IMR-90 (cell line): ENCODE data around the gene COL23A1. TPM values are rescaled to one million over a fixed set of nuclear protein-coding genes. Genes with fewer than 3 reads are reported as not detected.

ENCODE experiments used
- ATAC-seq: fragments of 200-7000 bp; cut with Tn5 transposase; 2 replicates; pipeline ENCODE4 v1.9.1; 2020; ENCODE audit warnings: low read depth, mild to moderate bottlenecking, moderate library complexity
- BruUV-seq: library from RNA; stranded (reverse); fragments of 400-500 nt; replicated peaks from 2 replicates; lab custom pipeline; 2021; lab: Mats Ljungman, UMichigan
- CTCF ChIA-PET: fragments of 300-600 bp; formaldehyde crosslinking; extraction: SDS; loops from one replicate; lab custom pipeline; 2021; ENCODE audit warnings: antibody characterized with exemption; lab: Yijun Ruan, JAX
- POLR2A ChIA-PET: fragments of 300-600 bp; sonication (Branson Sonifier 250); formaldehyde crosslinking; loops from one replicate; lab custom pipeline; 2022; ENCODE audit warnings: antibody characterized with exemption; ENCODE audit not compliant: unreplicated experiment; lab: Charles Lee
- DNase-seq: peaks from one replicate; pipeline ENCODE4 v3.0.0; 2013
- H2AFZ ChIP-seq: replicated peaks from 2 replicates; pipeline ENCODE3; 2013; ENCODE audit warnings: low read length, mild to moderate bottlenecking; ENCODE audit not compliant: poor library complexity
- H2AK5ac ChIP-seq: 2 replicates; pipeline ENCODE4 v1.6.1; 2013; ENCODE audit warnings: low read depth, low read length, inconsistent platforms
- H2AK9ac ChIP-seq: replicated peaks from 2 replicates; pipeline ENCODE3; 2013; ENCODE audit warnings: mild to moderate bottlenecking, low read depth, low read length, moderate library complexity; ENCODE audit not compliant: poor library complexity
- H2BK120ac ChIP-seq: 2 replicates; pipeline ENCODE4 v1.6.1; 2013; ENCODE audit warnings: low read depth, low read length, inconsistent platforms
- H2BK15ac ChIP-seq: 3 replicates; pipeline ENCODE4 v1.6.1; 2013; ENCODE audit warnings: low read depth, low read length, inconsistent platforms
- H2BK20ac ChIP-seq: 2 replicates; pipeline ENCODE4 v1.6.1; 2013; ENCODE audit warnings: low read depth, mild to moderate bottlenecking, inconsistent platforms, low read length, moderate library complexity
- H2BK5ac ChIP-seq: 2 replicates; pipeline ENCODE4 v1.6.1; 2013; ENCODE audit warnings: mild to moderate bottlenecking, low read depth, low read length, inconsistent platforms; ENCODE audit not compliant: poor library complexity, severe bottlenecking
- H3K14ac ChIP-seq: replicated peaks from 2 replicates; pipeline ENCODE4 v1.6.1; 2013; ENCODE audit warnings: low read depth, low read length, inconsistent platforms
- H3K18ac ChIP-seq: 2 replicates; pipeline ENCODE4 v1.6.1; 2013; ENCODE audit warnings: low read depth, low read length, control low read depth
- H3K23ac ChIP-seq: 2 replicates; pipeline ENCODE4 v1.6.1; 2013; ENCODE audit warnings: low read depth, low read length, inconsistent platforms
- H3K27ac ChIP-seq: 2 replicates; pipeline ENCODE4 v1.5.1; 2013; ENCODE audit warnings: mild to moderate bottlenecking, control low read depth, low read length; ENCODE audit not compliant: insufficient read depth
- H3K27me3 ChIP-seq: 2 replicates; pipeline ENCODE4 v1.6.1; 2013; ENCODE audit warnings: low read length; ENCODE audit not compliant: control insufficient read depth, insufficient read depth
- H3K36me3 ChIP-seq: 2 replicates; pipeline ENCODE4 v1.6.1; 2013; ENCODE audit warnings: low read length, mixed read lengths; ENCODE audit not compliant: control insufficient read depth, insufficient read depth
- H3K4ac ChIP-seq: 2 replicates; pipeline ENCODE4 v1.6.1; 2013; ENCODE audit warnings: low read depth, low read length, inconsistent platforms
- H3K4me1 ChIP-seq: 2 replicates; pipeline ENCODE4 v1.6.1; 2013; ENCODE audit warnings: low read length, mixed read lengths; ENCODE audit not compliant: control insufficient read depth, insufficient read depth
- H3K4me2 ChIP-seq: 2 replicates; pipeline ENCODE4 v1.6.1; 2013; ENCODE audit warnings: low read depth, mild to moderate bottlenecking, control low read depth, low read length, moderate library complexity
- H3K4me3 ChIP-seq: 2 replicates; pipeline ENCODE4 v1.5.1; 2013; ENCODE audit warnings: low read depth, mild to moderate bottlenecking, control low read depth, low read length, moderate library complexity; ENCODE audit not compliant: insufficient read depth
- H3K56ac ChIP-seq: 2 replicates; pipeline ENCODE4 v1.6.1; 2013; ENCODE audit warnings: low read length, inconsistent platforms; ENCODE audit not compliant: insufficient read depth; ENCODE audit errors: extremely low read depth
- H3K79me1 ChIP-seq, 2 experiments: 2 replicates each; pipeline ENCODE4 v1.6.1; 2013; ENCODE audit warnings: low read length in 2 of 2, inconsistent platforms in 1 of 2, low read depth in 1 of 2
- H3K9ac ChIP-seq: 2 replicates; pipeline ENCODE4 v1.6.1; 2013; ENCODE audit warnings: low read depth, low read length, control low read depth
- H3K9me1 ChIP-seq: 2 replicates; pipeline ENCODE4 v1.6.1; 2013; ENCODE audit warnings: low read length, inconsistent platforms; ENCODE audit not compliant: insufficient read depth
- H3K9me3 ChIP-seq: 2 replicates; pipeline ENCODE4 v1.6.1; 2013; ENCODE audit warnings: low read length; ENCODE audit not compliant: control insufficient read depth, insufficient read depth
- H4K20me1 ChIP-seq: 2 replicates; pipeline ENCODE4 v1.6.1; 2013; ENCODE audit warnings: low read length, inconsistent platforms; ENCODE audit not compliant: insufficient read depth
- H4K5ac ChIP-seq: 2 replicates; pipeline ENCODE4 v1.6.1; 2013; ENCODE audit warnings: mild to moderate bottlenecking, low read depth, low read length, control low read depth
- H4K8ac ChIP-seq, 2 experiments: 2 replicates each; pipeline ENCODE4 v1.6.1; 2013; ENCODE audit warnings: low read depth in 2 of 2, low read length in 2 of 2, control low read depth in 1 of 2, inconsistent platforms in 1 of 2
- H4K91ac ChIP-seq: 2 replicates; pipeline ENCODE4 v1.6.1; 2013; ENCODE audit warnings: low read depth, low read length, inconsistent platforms; ENCODE audit not compliant: insufficient read depth
- BHLHE40 ChIP-seq: fragments of 150-350 bp; IDR thresholded peaks from 2 replicates; pipeline ENCODE4 v1.6.1; 2016; ENCODE audit warnings: mild to moderate bottlenecking, low read depth, low read length
- CEBPB ChIP-seq: IDR thresholded peaks from 2 replicates; pipeline ENCODE4 v1.6.1; 2012; ENCODE audit warnings: low read depth, low read length, improper control_type of control experiment
- CHD1 ChIP-seq: IDR thresholded peaks from 2 replicates; pipeline ENCODE4 v1.6.1; 2012; ENCODE audit warnings: low read depth, low read length, improper control_type of control experiment
- CTCF ChIP-seq: conservative IDR thresholded peaks from 2 replicates; pipeline ENCODE4 v1.5.1; 2012; ENCODE audit warnings: mild to moderate bottlenecking, low read depth, low read length, improper control_type of control experiment
- FOS ChIP-seq: fragments of 150-350 bp; IDR thresholded peaks from 2 replicates; pipeline ENCODE4 v1.6.1; 2016; ENCODE audit warnings: low read depth, low read length
- MAFK ChIP-seq: IDR thresholded peaks from 2 replicates; pipeline ENCODE4 v1.6.1; 2012; ENCODE audit warnings: low read depth, low read length, improper control_type of control experiment
- MAZ ChIP-seq: IDR thresholded peaks from 2 replicates; pipeline ENCODE4 v1.6.1; 2012; ENCODE audit warnings: low read depth, mild to moderate bottlenecking, low read length, improper control_type of control experiment, moderate library complexity, borderline replicate concordance
- MXI1 ChIP-seq: IDR thresholded peaks from 2 replicates; pipeline ENCODE4 v1.6.1; 2012; ENCODE audit warnings: low read depth, mild to moderate bottlenecking, low read length, moderate library complexity, borderline replicate concordance
- NFE2L2 ChIP-seq: fragments of 150-350 bp; IDR thresholded peaks from 2 replicates; pipeline ENCODE4 v1.6.1; 2016; ENCODE audit warnings: low read depth, mild to moderate bottlenecking, low read length
- POLR2A ChIP-seq: IDR thresholded peaks from 2 replicates; pipeline ENCODE4 v1.6.1; 2012; ENCODE audit warnings: mild to moderate bottlenecking, low read depth, low read length
- RAD21 ChIP-seq: IDR thresholded peaks from 2 replicates; pipeline ENCODE4 v1.6.1; 2012; ENCODE audit warnings: low read length, improper control_type of control experiment
- RCOR1 ChIP-seq: IDR thresholded peaks from 2 replicates; pipeline ENCODE4 v1.6.1; 2012; ENCODE audit warnings: mild to moderate bottlenecking, low read length, improper control_type of control experiment; ENCODE audit not compliant: insufficient replicate concordance
- RFX5 ChIP-seq: IDR thresholded peaks from 2 replicates; pipeline ENCODE4 v1.8.0; 2012; ENCODE audit warnings: low read depth, mild to moderate bottlenecking, low read length, moderate library complexity
- SMC3 ChIP-seq: fragments of 150-350 bp; IDR thresholded peaks from 2 replicates; pipeline ENCODE4 v1.6.1; 2016; ENCODE audit warnings: low read depth, mild to moderate bottlenecking, antibody characterized with exemption, low read length, moderate library complexity
- USF2 ChIP-seq: fragments of 150-350 bp; IDR thresholded peaks from 2 replicates; pipeline ENCODE4 v1.6.1; 2017; ENCODE audit warnings: mild to moderate bottlenecking, antibody characterized with exemption, low read length, low read depth
- WGBS, 2 experiments: methylation state at CpG; one replicate each; pipeline versions ENCODE4 v1.1.5 to v1.1.7; 2013; ENCODE audit warnings: missing lambda C conversion rate in 2 of 2; ENCODE audit not compliant: insufficient read length in 1 of 2; ENCODE audit errors: extremely low coverage in 2 of 2; 5-methylcytosine and 5-hydroxymethylcytosine counted together
- dilution Hi-C: fragments of 300-500 bp; cut with HindIII; formaldehyde crosslinking; loops from one replicate; pipeline ENCODE4 v1.14.3; 2018; ENCODE audit warnings: low sequenced_read_pairs; ENCODE audit not compliant: unreplicated experiment
- in situ Hi-C: fragments of 300-500 bp; cut with MboI; formaldehyde crosslinking; loops from 3 replicates; pipeline ENCODE4 v1.14.3; 2019; ENCODE audit warnings: low sequenced_read_pairs, inconsistent platforms, mixed read lengths
- intact Hi-C: fragments of 100-400 bp; cut with micrococcal nuclease; formaldehyde crosslinking; loops from 2 replicates; pipeline ENCODE4 v1.10.0; 2022
- polyA plus RNA-seq, 3 experiments: library from polyadenylated mRNA; depleted of rRNA; stranded (reverse); fragments of >200 nt; gene quantifications; 2 replicates each; pipeline ENCODE4 v1.2.3, GENCODE V29; 2012; ENCODE audit warnings: low replicate concordance in 1 of 3
- total RNA-seq: library from RNA; depleted of rRNA; stranded (reverse); fragments of >200 nt; gene quantifications from 2 replicates; pipeline ENCODE4 v1.2.3, GENCODE V29; 2012
- TF ChIP-seq, protein P1 (sequence below): fragments of 150-350 bp; IDR thresholded peaks from 2 replicates; pipeline ENCODE4 v1.6.1; 2016; ENCODE audit warnings: low read depth, mild to moderate bottlenecking, low read length, moderate library complexity, borderline replicate concordance

COL23A1 gene
- total and polyA plus RNA-seq, 2 of the 4 experiments (the other 2 are of a cell fraction): not detected

DNA sequence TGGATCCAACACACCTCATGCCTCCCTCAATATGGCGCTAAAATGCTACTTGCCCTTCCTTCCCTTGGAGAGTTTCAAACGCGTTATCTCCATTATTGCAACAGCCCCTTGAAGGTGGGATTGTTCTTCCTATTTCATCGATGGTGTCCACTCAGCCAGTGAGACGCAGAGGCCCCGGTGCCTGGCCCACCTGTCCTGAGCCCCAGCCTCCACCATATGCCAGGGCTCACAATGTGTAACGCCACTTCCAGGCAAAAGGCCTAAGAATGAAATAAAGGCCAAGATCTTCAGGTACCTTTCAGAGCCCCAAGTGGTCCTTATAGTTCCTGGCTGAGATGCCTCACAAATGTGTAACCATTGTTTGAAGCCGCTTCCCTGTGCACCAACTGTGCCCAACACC lies 186.8 kb downstream of the COL23A1 start:
- Histone ChIP-seq H4K20me1 (no peaks in the 10 kb centered on the region), H4K5ac (no peak overlapping the region), H4K8ac (no peak overlapping the region), H3K4me1 (no peaks in the 10 kb centered on the region), H3K56ac (no peak overlapping the region), H2AFZ (no peak overlapping the region), H2AK5ac (no peak overlapping the region), H3K23ac (no peak overlapping the region), H3K4ac (no peak overlapping the region), H3K79me1 (no peaks in the 10 kb centered on the region), H3K9ac (no peak overlapping the region), H3K27ac (no peak overlapping the region), H3K14ac (no peak overlapping the region), H2BK120ac (no peak overlapping the region), H3K4me3 (no peak overlapping the region), H4K91ac (no peak overlapping the region), H2AK9ac (no peak overlapping the region), H3K4me2 (no peak overlapping the region), H3K9me1 (no peaks in the 10 kb centered on the region), H2BK5ac (no peak overlapping the region), H2BK15ac (no peak overlapping the region), H2BK20ac (no peak overlapping the region), H3K9me3 (peaks cover 28% of the 10 kb centered on the region), H3K27me3 (no peaks in the 10 kb centered on the region), H3K36me3 (no peaks in the 10 kb centered on the region), H3K18ac (no peak overlapping the region)
- in situ Hi-C loops: no loop called here
- POLR2A ChIA-PET: no interaction called here
- TF ChIP-seq FOS (no peak), RAD21 (no peak), POLR2A (no peak), CHD1 (no peak), CEBPB (no peak), NFE2L2 (no peak), RCOR1 (no peak), RFX5 (no peak), USF2 (no peak), BHLHE40 (no peak), CTCF (no peak), MAFK (no peak), SMC3 (no peak), MXI1 (no peak), MAZ (no peak)
- TF ChIP-seq, protein P1, sequence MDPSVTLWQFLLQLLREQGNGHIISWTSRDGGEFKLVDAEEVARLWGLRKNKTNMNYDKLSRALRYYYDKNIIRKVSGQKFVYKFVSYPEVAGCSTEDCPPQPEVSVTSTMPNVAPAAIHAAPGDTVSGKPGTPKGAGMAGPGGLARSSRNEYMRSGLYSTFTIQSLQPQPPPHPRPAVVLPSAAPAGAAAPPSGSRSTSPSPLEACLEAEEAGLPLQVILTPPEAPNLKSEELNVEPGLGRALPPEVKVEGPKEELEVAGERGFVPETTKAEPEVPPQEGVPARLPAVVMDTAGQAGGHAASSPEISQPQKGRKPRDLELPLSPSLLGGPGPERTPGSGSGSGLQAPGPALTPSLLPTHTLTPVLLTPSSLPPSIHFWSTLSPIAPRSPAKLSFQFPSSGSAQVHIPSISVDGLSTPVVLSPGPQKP: no peak
- CTCF ChIA-PET: no interaction called here
- no peak for ATAC-seq
- intact Hi-C loops: no loop called here
- BruUV-seq: no TSS peak
- no peak for DNase-seq
- dilution Hi-C loops: no loop called here
- WGBS, 2 experiments: no CpG with 5 or more reads among the region's 8 CpGs
